ENCODE measurements around the gene MTHFD1.

The MTHFD1 gene

GRCh38 chr14:64501411-64502171 lies 113.4 kb downstream of the MTHFD1 start:
- no peak for DNase-seq (ENCODE audit: extremely low read depth, low read depth)

DNA sequence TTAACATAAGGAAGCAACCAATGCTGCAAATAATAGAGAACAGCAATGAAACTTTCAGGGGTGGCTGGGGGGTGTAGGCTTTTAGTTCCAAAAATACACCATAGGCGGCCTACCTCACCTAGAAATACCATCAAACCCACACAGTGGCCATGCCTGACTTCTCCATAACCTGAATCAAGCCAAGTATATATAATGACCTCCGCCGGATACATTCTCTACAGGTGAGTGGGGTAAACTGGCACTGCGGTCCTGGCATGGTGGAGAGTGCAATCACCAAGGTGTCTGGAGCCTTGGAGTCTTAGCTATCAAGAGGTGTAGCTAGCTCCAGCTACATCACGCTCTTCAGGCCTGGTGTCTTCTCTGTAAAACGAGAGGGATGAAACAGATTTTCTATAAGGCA lies 114.3 kb downstream of the MTHFD1 start:
- H3K4me3 ChIP-seq (replicated peaks; ENCODE audit: low read depth, low read length): peak overlapping the region; percentile 84
- DNase-seq (ENCODE audit: extremely low read depth, low read depth): no peak
- TF ChIP-seq CTCF (IDR thresholded peaks at IDR 0.05; ENCODE audit: low read depth, low read length, missing control alignments): no peak

More at GRCh38 chr14:64501411-64502171, 113.4 kb downstream of the MTHFD1 start:
- TF ChIP-seq CTCF (IDR thresholded peaks at IDR 0.05; ENCODE audit: low read depth, low read length, missing control alignments): no peak
- H3K4me3 ChIP-seq (replicated peaks; ENCODE audit: low read depth, low read length): peak overlapping the region; percentile 84

DNA sequence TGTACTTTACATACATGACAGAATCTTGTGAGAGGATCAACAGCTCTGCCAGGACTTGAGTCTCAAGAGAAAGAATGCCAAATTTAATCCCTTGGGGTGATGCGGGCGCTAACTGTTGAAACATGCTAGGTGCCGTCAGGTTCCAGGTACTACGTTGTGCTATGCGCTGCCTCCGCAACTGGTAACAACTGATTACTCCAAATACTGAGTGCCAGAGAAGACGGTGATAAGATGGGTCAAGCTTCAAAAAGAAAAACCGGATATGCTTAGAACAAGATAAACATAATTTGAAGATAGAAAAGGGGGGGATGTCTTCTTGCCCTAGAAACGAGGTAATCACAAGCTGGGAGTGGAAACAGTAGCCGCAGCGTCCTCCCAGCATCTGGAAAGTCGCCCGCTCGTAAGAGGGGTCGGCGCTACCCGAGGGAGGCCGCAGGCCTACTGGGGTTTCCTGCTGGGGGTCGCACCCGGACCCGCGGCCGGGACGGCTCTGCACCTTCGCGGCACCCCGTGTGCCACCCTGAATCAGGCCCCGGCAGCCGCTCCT lies 114.8 kb downstream of the MTHFD1 start:
- TF ChIP-seq CTCF (IDR thresholded peaks at IDR 0.05; ENCODE audit: low read depth, low read length, missing control alignments): no peak
- DNase-seq (ENCODE audit: extremely low read depth, low read depth): no peak
- H3K4me3 ChIP-seq (replicated peaks; ENCODE audit: low read depth, low read length): peak overlapping the region; percentile 84

GRCh38 chr14:64503434-64504309 lies 115.5 kb downstream of the MTHFD1 start, which contains the start of gene ZBTB25:
Gene ZBTB25 (minus strand): TSS chr14:64503838. CDS start chr14:64490533, 13,305 bp downstream.
- no peak for TF ChIP-seq CTCF (IDR thresholded peaks at IDR 0.05; ENCODE audit: low read depth, low read length, missing control alignments)
- no peak for DNase-seq (ENCODE audit: extremely low read depth, low read depth)
- H3K4me3 ChIP-seq (replicated peaks; ENCODE audit: low read depth, low read length): peak within 1 kb of the TSS; percentile 84

DNA sequence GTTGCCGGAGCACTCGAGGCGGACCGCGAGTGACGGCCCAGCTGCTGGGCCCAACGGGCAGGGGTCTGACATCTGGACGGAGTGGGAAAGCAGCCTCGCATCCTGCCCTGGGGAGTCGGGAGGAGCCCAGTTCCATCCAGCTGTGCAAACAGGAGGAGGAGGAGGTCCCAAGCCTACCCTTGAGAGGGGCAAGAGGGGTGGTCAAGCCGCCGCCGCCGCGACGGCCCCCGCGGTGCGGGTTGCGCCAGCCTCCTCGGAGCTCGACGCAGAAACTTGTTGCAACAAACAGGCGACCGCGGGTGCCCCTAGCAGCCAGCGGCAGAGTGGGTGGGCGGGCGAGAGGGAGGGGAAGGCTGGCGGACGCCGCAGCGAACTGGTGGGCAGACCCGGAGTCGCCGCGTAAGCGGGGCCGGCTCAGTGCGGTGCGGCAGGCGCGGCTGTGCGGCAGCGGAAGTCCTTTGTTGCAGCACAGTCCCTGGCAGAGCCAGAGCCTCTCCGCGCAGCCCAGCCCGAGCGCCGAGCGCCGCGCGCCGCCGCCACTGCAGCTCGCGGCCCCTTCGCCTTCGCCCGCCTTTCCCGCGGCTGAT lies 116.2 kb downstream of the MTHFD1 start, which contains the start of gene ZBTB1:
TSS of gene ZBTB1 (plus strand) at position 461 of the 587 bp plus-strand sequence. CDS start 16,735 bp downstream, outside the sequence.
- TF ChIP-seq CTCF (IDR thresholded peaks at IDR 0.05; ENCODE audit: low read depth, low read length, missing control alignments): no peak
- H3K4me3 ChIP-seq (replicated peaks; ENCODE audit: low read depth, low read length): peak within 1 kb of the TSS; percentile 84
- peak; percentile 52 for DNase-seq (ENCODE audit: extremely low read depth, low read depth)

All from HFF-Myc (cell line).